HG03342 (cell line): ENCODE data around the gene CTNNBL1.

Experiments used
- ATAC-seq: cut with Tn5 transposase; IDR thresholded peaks from one replicate; pipeline ENCODE4 v1.9.1; 2021; ENCODE audit warnings: mild to moderate bottlenecking, moderate library complexity; ENCODE audit not compliant: unreplicated experiment

Gene CTNNBL1

DNA sequence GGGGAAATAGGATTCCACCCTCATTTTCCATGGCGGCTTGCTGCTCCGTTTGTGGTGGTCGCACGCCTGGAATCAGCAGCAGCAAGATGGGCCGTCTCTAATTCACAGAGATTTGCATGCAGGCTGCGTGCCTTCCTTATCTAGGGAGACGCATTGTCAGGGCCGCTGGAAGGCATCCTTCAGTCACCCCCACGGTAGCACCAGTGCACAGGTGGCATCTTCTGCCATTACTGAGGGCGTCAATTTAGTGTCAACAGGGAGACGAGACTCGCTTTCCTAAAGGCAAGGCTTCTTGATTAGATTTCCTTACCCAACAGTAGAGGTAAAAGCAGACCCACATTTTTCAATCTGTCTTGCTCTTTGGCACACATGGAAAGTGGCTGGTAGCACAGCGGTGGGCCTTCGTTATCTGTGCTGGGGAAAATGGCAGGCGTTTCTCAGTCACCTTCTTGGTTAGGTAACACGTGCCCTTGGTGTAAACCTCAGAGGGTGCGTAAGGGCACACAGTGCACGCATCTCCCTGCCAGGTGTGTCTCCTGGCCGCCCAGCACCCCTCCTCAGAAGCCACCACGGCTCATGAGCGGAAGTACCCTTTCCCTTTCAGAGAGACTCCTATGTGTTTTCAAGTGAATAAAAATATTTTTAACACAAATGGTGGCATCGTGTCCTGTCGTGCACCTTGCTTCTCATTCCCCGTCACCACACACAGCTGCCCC, 181.8 kb downstream of the CTNNBL1 start:
- ATAC-seq = no peak

DNA sequence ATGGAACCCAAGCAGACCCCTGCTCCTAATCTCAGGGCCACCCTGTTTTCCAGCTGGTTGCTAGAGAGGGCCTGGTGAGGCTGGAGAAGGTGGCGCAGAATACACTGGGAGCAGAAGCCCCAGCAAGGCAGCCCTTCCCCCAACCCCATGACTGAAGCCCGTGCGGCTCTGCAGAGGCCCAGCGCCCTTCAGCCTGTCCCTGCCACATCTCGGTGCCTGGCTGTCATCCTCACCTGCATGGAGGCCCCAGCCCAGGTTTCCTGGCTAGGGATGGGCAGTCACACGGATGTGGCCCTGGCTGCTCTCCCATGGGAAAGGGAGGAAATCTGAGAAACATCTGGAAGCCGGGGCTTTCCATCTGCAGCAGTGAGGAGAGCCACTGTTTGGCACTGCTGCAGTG, 183.0 kb downstream of the CTNNBL1 start:
- ATAC-seq = no peak

DNA sequence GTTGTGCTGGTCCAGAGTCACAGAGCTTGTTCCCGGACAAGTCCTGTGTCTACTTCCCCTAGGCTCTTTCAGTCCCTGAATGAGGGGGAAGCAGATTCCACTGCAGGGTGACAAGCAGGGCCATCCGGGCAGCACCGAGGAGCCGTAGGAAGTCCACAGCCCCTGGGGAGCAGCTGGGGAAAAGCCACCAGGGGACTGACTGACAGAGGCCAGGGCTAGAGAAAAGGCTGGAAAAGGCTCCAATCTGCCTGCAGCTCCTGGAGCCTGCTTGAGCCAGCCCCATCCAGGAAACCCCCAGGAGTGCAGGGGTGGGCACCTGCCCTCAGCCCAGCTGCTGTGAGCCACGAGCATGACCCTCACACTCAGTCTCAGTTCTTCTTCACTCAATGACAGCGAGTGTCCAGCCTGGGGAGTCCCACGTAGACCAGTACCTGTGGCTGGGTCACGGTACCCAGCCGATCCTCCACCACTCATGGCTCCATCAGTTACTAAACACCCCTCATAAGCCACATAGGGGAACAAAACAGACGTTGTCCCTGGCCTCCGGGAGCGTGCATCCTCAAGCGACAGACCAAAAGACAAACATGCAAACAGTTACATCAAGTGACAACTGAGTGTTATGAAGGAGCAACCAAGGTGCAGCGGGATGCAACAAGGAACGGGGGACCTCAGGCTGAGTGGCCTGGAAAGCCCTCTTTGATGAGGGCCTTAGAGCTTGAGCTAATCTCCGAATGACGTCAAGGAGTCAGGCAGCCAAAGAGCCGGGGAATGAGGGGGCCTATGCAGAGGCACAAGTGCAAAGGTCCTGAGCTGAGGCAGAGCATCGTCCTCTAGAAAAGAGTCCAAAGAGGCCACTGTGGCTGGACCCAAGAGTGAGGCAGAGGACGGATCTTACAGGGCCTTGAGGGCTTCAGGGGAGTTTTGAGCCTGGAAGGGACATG, 184.3 kb downstream of the CTNNBL1 start:
- no peak for ATAC-seq

DNA sequence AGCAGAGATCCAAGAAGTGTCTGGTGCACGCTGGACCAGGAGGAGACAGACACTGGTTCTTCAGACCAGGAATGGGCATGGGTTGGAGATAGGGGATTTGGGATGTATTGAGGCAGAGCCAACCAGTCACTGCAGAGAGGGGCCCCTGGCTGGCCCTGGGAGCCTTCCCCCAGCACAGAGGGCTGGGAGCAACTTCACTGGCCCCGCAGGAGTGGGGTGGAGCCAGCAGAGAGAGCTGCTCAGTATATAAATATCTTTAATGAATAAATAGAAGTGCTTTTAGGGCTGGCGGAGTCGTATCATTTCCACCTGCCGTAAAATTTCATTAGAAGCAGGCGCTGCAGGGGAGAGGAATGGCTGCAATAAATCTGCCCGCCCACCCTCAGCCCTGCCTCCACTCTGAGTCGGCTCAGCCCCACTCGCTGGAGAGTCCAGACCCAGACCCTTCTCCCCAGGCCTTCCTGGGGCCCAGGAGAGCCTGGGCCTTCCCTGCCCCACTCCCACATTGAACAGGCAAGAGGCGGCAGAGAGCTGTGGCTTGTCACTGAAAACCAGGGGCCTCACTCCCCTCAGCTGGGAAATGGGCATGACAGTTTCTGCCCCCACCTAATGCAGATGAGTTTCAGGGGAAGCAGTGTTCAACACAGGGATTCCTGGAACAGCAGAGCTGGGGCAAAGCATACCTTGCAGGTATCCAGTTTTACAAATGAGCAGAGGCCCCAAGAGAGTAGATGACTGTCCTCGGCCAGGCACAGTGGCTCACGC, 185.2 kb downstream of the CTNNBL1 start:
- no peak for ATAC-seq

DNA sequence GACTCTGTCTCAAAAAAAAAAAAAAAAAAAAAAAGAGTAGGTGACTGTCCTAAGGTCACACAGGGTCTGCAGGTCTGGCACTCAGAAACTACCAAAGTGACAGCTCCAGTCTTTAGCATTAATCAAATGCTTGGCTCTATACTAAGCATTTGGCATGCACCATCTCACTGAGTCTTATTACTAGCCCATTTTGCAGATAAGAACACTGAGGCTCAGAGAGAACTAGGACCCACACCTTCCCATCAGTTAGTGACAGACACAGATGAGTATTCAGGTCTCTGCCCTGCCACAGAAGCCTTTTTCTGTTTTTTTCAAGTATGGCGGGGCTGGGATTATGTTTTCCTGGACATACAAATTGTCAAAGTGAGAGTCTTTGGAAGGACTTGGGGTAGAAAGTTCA, 186.0 kb downstream of the CTNNBL1 start:
- no peak for ATAC-seq

DNA sequence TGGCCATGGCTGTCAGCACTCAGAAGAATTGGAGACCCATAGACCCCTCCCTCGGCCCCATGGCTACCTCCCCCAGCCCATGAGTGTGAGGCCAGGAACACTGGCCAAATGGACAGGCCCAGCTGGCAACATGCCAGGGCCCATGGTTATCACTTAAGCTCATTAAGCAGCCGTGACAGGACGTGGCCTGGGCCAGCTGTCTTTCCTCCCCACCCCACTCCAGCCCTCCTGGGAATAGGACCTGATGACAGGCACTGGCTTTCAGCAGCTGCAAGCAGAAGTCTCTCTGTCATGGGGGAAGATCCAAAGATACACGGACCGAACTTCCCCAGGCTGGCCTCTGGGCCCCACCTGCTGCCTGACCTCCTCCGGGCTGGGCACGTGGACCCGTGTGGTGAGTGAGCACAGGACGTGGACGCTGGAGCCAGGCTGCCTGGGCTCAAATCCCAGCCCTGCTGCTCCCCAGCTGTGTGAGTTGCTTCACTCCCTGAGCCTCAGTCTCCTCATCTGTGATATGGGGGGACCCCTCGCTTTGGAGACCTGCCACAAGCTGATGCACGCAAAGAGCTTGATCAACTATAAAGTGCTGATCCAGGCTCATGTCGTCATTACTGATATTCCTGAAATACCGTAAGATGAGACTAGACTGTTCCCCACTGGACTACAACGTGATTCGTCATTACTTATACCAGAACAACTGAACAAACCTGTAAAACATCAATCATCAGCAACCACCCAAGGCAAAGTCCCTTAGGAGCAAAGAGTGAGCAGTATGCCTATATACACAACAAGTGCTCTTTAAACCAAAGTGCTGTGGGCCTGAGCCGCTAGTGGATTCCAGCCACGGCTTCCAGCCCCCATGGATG, 187.1 kb downstream of the CTNNBL1 start:
- ATAC-seq = no peak

DNA sequence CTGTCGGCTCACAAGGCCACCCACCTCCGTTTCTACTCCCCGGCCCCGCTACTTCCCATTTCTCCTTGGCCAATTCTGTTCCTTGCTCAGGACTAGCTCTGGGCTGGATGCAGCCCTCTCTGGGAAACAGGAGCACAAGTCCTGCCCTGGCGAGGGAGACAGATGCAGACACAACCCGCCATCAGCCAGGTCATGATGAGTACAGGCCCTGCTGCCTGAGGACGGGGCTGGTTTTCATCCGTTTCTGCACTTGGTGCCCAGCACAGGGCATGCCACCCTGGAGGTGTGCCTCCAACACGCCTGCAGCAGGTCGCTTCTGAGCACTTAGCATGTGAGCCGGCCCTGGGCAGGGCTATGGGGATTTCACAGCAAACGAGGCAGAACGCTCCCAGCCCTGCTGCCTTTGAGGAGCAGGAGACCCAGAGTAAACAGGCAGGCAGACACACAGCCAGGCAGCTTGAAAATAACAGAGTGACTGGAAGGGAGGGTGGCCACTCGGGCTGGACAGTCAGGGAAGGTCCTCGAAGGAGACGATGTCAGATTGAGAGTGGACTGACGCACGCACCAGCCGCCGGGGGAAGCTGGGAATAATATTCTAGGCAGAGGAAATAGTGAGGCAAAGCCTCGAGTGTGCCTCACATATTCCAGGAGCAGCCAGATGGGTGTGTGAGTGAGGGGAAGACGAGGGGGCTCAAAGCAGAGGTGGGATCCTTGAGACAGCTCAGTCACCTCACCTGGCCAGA, 187.9 kb downstream of the CTNNBL1 start:
- ATAC-seq = no peak

DNA sequence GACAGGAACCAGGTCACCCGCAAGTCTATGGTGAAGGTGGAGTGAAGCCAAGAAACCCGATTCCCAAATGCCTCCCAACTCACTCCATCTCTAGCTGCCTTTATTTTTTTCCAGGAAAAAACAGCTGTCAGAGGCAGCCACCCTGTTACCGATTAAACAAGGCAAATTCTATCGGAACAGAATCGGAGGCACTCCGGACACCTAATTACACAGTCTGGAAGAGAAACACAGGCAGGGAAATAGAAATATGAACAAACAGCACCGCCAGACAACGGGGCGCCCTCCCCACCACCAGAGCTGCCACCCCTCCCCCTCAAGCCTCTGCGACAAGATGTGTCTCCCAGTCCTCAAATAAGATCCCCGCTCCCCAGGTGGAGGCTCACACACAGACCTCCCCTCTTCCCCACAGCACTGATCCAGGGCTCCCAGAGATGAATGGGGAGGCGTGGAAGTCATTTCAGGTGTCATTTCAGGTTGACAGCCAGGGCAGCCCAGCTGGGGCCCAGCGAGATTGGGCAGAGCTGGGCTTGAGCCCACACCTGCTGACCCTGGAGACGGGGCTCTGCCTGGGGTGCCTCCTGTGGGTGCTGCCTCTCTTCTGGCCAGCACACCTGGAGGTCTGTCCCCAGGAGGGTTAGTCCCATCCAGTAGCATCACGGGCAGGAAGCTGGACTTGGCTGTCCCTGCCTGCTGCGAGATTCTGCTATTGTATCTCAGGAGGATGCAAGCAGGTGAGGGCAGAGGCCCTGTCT, 189.3 kb downstream of the CTNNBL1 start:
- ATAC-seq = no peak

DNA sequence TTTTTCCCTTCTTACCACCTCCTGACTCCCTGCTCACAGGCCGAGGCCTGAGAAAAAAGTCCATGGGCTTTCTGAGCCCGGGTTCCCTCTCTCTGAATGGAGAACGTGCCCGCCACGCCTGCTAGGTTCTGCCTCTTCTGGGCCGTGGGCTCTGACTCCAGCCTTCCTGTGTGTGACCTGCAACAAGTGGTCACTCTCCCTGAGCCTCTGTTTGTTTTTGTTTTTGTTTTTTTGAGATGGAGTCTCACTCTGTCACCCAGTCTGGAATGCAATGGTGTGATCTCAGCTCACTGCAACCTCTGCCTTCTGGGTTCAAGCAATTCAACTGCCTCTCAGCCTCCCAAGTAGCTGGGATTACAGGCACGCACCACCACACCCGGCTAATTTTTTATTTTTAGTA, 191.2 kb downstream of the CTNNBL1 start:
- ATAC-seq = no peak

DNA sequence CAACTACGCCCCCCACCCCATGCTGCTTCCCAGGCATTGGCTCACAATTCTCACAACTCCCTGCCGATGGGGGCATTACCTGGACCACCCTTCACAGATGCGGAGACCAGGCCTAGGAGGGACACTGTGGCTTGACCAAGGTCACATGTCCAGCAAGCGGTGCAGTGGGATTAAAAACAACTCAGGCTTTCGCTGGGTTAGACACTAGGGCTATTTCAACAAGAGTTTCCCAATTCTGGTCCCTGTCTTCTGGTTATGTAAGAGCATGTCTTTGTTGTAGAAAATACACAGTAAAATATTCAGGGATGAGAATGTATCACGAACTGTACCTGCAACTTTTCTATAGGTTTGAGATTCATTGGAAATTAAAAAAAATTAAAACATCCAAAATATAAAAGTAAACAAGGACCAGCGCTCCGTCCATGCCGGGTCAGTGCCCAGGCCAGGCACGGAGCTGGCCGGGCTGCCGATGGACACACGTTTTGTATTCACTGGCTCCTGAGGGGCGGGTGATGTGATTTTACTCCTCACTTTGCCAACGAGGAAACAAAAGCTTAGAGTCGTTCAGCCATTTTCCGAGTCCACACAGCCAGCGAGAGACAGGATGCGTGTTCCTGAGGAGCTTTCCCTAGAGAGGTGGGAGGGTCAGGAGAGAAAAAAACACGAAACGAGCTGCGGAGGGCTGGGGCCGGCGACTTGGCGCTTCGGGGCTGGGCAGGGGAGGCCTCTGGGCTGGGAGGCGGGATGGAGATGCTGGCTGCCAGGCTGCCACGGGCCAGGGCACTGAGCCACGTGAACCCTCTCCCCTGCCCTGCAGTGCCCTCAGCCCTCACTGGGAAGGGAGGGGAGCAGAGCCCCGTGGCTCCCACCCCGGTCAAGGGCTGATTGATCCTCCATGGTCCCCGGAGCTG, 192.0 kb downstream of the CTNNBL1 start:
- ATAC-seq = no peak

DNA sequence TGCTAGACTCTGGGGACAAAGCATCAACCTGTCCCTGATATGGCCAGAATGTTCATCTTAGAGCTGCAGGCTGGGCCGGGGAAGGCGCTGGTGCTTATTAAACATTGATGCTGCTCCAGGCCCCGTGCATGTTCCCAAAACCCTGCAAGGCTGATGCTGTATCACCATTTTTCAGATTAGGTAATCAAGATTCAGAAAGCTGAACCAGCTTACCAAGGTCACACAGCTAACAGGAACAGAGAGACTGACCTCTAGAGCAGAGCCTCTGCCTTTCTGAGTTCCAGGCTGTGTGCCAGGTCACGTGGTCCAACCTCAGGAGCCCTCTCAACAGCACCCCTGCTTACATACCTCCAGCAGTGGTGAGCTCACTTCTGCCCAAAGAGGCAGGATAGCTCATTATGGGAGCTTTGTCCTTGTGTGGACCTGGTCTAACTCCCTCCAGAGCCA, 193.0 kb downstream of the CTNNBL1 start:
- no peak for ATAC-seq

DNA sequence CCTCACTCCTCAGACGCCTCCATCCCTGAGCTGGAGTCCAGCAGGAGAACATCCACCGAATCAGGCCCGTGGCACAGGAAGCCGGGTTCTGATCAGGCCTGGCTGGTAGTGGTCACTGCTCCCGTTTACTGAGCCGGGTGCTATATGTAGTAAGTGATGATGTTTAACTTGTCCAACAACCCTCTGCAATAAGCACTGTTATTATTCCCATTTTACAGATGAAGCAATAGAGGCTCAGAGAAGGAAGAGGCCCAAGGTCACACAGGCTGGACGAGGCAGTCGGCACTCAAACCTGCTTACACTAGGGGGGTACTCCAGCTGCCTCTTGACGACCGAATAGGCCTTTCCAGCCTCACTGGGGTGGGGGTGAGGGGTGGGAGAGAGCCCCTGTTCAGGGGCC, 194.8 kb downstream of the CTNNBL1 start:
- no peak for ATAC-seq

DNA sequence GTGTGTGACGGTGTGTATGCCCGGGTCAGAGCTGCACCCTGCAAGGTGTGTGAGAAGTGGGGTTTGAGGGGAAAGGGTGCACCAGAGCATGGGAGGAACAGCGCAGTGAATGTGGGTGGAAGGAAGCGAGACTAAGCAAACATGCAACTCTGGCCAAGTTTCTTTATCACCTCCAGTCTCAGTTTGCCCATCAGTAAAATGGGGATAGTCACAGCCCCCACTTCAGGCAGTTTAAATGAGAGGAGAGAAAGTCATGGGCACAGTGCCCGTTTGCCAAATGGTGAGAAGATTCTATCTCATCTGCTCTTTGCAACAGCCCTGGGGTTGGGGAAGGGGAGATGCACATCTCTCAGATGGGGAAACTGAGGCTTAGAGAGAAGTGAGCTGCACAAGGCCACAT, 196.3 kb downstream of the CTNNBL1 start:
- ATAC-seq = no peak

DNA sequence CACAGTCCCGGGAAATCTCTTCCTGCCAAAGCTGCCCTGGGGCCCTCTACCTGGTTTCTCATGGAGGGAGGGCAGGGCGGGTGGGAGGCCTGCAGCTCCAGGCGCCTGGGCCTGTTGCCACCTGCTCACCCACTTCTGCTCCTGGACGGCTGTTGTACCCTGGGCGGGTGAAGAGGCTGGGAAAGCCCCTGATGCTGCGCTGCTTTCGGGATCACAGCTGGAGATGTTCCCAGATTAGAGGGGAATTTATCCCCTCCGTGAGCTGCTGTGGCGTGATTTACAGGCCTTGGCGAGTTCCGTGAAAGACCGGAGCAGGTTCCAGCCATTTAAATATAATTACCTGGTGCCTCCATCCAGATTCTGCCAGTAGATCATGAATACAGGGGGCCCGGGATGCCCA, 196.8 kb downstream of the CTNNBL1 start:
- ATAC-seq = no peak

DNA sequence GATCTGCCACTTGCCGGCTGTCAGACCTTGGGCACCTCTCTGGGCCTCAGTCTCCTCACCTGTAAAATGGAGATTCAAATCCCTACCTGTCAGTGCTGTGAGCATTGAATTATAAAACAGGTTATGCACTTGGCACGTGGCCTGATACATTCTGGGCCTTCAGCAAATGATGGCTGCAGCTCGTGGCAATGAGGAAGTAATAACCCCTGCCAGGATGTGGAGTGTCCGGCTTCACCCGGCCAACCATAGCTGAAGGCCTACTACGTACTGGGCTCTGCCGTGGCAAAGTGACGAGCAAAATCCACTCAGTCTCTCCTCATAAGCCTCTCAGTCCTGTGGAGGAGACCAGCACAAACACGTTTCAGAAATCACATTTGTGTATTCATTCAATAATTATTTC, 198.2 kb downstream of the CTNNBL1 start:
- ATAC-seq = no peak

DNA sequence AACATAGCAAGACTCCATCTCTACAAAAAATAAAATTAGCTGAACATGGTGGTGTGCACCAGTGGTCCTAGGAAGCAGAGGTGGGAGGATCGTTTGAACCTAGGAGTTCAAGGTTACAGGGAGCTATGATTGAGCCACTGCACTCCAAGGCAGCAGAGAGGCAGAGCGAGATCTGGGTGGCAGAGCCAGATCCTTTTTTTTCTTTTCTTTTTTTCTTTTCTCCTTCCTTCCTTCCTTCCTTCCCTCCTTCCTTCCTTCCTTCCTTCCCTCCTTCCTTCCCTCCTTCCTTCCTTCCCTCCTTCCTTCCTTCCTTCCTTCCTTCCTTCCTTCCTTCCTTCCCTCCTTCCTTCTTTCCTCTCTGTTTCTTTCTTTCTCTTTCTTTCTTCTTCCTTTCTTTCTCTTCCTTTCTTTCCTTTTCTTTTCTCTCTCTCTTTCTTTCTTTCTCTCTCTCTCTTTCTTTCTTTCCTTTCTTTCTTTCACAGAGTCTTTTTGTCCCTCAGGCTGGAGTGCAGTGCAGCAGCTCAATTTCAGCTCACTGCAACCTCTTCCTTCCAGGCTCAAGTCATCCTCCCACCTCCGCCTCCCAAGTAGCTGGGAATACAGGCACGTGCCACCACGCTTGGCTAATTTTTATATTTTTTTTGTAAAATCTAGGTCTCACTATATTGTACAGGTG, 199.9 kb downstream of the CTNNBL1 start:
- no peak for ATAC-seq

DNA sequence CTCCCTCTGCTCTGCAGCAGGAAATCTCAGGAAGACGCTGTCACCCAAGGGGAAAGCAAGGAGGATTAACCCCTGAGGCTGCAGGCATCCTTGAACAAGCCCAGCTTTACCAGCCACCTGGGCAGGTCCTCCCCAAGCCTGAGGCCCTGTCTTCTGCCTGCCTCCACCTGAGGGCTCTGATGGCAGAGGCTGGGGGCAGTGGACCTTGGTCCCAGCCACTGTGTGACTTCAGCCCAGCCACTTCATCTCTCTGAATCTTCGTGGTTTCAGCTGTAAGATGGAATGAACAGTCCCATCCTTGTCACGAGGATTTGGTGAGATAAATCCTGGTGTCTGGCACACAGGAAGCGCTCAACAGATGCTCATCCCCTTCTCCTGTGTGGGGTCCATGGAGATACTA, 200.6 kb downstream of the CTNNBL1 start:
- no peak for ATAC-seq
